Measurements from ENCODE around the gene CCDC181. TPM values are rescaled to one million over a fixed set of nuclear protein-coding genes. Genes with fewer than 3 reads are reported as not detected.

The CCDC181 gene
- total RNA-seq, 2 experiments from 2014 or later, result not detected

DNA sequence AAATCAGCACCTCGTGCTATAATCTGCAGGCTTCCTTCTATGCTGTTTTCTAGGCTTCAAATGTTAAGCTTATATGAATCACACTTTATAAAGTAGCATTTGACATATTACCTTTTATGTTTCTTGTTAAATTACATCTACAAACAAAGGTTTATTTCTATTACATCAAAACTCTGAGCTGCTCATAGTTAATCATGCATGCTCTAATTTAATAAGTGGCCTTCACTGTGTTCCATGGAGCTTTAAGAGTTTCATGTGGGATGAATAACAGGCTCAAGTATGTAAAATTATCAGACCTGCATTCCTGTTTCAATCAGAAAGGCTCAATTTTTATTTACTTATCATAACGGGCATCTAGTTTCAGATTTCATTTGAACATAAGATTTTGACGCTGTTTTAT lies 45.5 kb upstream of the CCDC181 start:
- POLR2A ChIA-PET, result interaction anchor here (0.6 to 1.0 kb wide), 2 partner anchors 11 to 1250 kb away, joined by 3 read pairs; no protein-coding TSS in a partner anchor
- CTCF ChIA-PET, result no interaction called here

DNA sequence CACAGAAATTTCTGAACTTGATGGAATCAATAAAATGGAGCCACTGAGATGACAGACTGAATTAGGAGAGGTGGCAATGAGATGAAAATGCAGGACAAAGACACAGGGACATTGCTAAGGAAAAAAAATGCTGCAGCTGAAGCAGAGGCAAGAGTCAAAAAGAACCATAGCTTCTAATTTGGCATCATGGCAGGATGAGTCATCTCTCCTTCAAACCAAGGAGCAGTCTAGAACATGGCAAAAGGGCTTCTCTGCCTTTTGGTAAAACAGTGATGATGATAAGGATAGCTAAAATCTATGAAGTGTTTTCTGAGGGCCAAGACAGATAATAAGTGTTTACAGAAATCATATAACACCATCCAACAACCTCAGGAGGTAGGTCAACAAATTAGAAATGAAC lies 41.7 kb upstream of the CCDC181 start:
- Mint-ChIP-seq H3K9me3 (no peaks in the 10 kb centered on the region), H3K4me3 (no peak overlapping the region), H3K4me1 (ENCODE audit: low read depth) (peaks cover 2% of the 10 kb centered on the region), H3K27ac (no peak overlapping the region), H3K36me3 (ENCODE audit: low read depth) (no peaks in the 10 kb centered on the region), H3K27me3 (no peaks in the 10 kb centered on the region)
- POLR2A ChIA-PET, result no interaction called here
- CTCF ChIA-PET, result interaction anchor here (1.0 to 1.2 kb wide), 2 partner anchors 77 to 117 kb away, joined by 3 read pairs; no protein-coding TSS in a partner anchor
- DNase-seq (no peak), ATAC-seq (no peak)
- intact Hi-C loops (cut with micrococcal nuclease), result no loop called here
- TF ChIP-seq, protein P1, sequence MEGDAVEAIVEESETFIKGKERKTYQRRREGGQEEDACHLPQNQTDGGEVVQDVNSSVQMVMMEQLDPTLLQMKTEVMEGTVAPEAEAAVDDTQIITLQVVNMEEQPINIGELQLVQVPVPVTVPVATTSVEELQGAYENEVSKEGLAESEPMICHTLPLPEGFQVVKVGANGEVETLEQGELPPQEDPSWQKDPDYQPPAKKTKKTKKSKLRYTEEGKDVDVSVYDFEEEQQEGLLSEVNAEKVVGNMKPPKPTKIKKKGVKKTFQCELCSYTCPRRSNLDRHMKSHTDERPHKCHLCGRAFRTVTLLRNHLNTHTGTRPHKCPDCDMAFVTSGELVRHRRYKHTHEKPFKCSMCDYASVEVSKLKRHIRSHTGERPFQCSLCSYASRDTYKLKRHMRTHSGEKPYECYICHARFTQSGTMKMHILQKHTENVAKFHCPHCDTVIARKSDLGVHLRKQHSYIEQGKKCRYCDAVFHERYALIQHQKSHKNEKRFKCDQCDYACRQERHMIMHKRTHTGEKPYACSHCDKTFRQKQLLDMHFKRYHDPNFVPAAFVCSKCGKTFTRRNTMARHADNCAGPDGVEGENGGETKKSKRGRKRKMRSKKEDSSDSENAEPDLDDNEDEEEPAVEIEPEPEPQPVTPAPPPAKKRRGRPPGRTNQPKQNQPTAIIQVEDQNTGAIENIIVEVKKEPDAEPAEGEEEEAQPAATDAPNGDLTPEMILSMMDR (IDR thresholded peaks at IDR 0.05), result no peak

More for the DNA sequence above, 45.5 kb upstream of the CCDC181 start:
- DNase-seq (no peak), ATAC-seq (no peak)
- TF ChIP-seq, protein P1 (IDR thresholded peaks at IDR 0.05), result no peak
- Mint-ChIP-seq H3K27ac (no peak overlapping the region), H3K27me3 (no peaks in the 10 kb centered on the region), H3K36me3 (ENCODE audit: low read depth) (peaks cover 9% of the 10 kb centered on the region), H3K4me1 (ENCODE audit: low read depth) (peaks cover 2% of the 10 kb centered on the region), H3K4me3 (no peak overlapping the region), H3K9me3 (no peaks in the 10 kb centered on the region)
- intact Hi-C loops (cut with micrococcal nuclease), result no loop called here

DNA sequence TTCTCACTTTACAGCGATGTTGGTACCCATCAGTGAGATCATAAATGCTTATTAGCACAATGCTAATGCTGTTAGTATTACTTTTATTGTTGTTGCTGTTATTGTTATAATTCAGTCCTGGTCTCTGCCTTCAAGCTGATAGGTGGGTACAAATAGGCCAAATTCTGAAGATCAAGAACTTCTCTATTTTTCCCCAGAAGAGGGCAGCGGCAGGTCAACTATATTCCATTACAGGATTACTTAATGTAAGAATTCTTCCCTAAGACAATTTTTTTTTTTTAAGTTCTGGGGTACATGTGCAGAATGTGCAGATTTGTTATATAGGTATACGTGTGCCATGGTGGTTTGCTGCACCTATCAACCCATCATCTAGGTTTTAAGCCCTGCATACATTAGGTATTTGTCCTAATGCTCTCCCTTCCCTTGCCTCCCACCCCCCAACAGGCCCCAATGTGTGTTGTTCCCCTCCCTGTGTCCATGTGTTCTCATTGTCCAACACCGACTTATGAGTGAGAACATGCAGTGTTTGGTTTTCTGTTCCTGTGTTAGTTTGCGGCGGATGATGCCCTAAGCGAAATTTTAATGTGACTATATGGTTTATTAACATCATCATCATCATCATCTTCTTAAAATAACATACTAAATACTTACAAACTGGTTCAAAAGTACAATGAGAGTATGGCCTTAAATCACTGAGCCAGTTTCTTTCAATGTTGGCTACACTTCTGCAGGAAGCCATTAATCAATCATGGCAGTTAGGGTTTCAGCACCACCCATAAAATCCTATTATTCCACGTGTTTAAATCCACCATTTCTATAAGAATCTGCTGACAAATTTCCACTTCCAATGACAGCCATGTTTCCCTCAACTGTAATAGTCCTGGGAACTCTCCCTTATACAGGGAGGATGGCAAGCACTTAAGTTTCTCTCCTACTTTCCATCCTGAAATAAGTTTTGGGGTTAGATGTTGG lies 39.3 kb upstream of the CCDC181 start:
- TF ChIP-seq, protein P1 (IDR thresholded peaks at IDR 0.05), result peak; percentile 46
- H3K4me3 Mint-ChIP-seq, result no peak overlapping the region
- no peaks in the 10 kb centered on the region for H3K36me3 Mint-ChIP-seq (ENCODE audit: low read depth)
- ATAC-seq (no peak), DNase-seq (peak; percentile 36)
- no peak overlapping the region for H3K27ac Mint-ChIP-seq
- no peaks in the 10 kb centered on the region for H3K9me3 Mint-ChIP-seq
- intact Hi-C loops (cut with micrococcal nuclease), result loop anchor here (1.0 kb wide), 1 partner anchor 80 kb away; no protein-coding TSS in a partner anchor
- ChIA-PET CTCF (interaction anchor here (0.7 to 1.4 kb wide), 7 partner anchors 9 to 1509 kb away, joined by 3 to 5 read pairs (median 3); no protein-coding TSS in a partner anchor), POLR2A (no interaction called here)
- H3K4me1 Mint-ChIP-seq (ENCODE audit: low read depth), result peaks cover 3% of the 10 kb centered on the region
- no peaks in the 10 kb centered on the region for H3K27me3 Mint-ChIP-seq

DNA sequence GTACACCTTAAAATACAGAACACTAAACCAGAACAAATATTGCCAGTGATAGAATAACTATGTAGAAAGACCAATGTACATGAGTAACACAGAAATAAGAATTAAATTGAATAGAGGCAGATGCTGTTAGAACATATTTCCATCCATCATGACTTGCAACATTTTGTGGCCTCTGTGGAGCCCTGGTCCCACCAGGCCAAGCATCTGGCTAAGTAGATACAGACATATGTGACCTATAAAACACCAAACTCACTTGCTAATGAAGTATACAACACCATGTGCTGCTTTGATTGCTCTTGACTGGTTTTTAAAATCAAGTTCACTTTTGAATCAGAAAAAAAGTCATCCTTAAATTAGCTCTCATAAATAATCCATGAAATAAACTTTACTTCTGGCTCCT lies 38.0 kb upstream of the CCDC181 start:
- ATAC-seq (no peak), DNase-seq (no peak)
- H3K36me3 Mint-ChIP-seq (ENCODE audit: low read depth), result no peaks in the 10 kb centered on the region
- CTCF ChIA-PET, result interaction anchor here (1.3 to 1.4 kb wide), 3 partner anchors 16 to 82 kb away, joined by 3 to 4 read pairs (median 3); no protein-coding TSS in a partner anchor
- TF ChIP-seq, protein P1 (IDR thresholded peaks at IDR 0.05), result no peak
- intact Hi-C loops (cut with micrococcal nuclease), result no loop called here
- H3K9me3 Mint-ChIP-seq, result no peaks in the 10 kb centered on the region
- H3K27me3 Mint-ChIP-seq, result peaks cover 2% of the 10 kb centered on the region
- H3K4me3 Mint-ChIP-seq, result no peak overlapping the region
- H3K27ac Mint-ChIP-seq, result no peak overlapping the region
- POLR2A ChIA-PET, result no interaction called here
- H3K4me1 Mint-ChIP-seq (ENCODE audit: low read depth), result peaks cover 14% of the 10 kb centered on the region

DNA sequence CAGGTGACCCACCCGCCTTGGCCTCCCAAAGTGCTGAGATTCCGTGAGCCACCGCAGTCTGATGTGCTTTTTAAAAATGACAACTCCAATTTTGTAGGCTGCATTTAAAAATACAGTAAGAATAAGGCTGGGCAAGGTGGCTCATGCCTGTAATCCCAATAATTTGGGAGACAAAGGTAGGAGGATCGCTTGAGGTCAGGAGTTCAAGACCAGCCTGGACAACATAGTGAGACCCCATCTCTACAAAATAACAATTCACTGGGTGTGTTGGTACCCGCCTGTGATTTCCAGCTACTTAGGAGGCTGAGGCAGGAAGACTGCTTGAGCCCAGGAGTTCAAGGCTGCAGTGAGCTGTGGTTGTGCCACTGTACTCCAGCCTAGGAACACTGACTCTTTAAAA lies 35.1 kb upstream of the CCDC181 start:
- DNase-seq (no peak), ATAC-seq (no peak)
- H3K4me1 Mint-ChIP-seq (ENCODE audit: low read depth), result peaks cover 18% of the 10 kb centered on the region
- CTCF ChIA-PET, result interaction anchor here (0.6 kb wide), 1 partner anchor 250 kb away, joined by 3 read pairs; no protein-coding TSS in a partner anchor
- no peaks in the 10 kb centered on the region for H3K36me3 Mint-ChIP-seq (ENCODE audit: low read depth)
- POLR2A ChIA-PET, result no interaction called here
- intact Hi-C loops (cut with micrococcal nuclease), result no loop called here
- H3K27ac Mint-ChIP-seq, result no peak overlapping the region
- TF ChIP-seq, protein P1 (IDR thresholded peaks at IDR 0.05), result no peak
- no peaks in the 10 kb centered on the region for H3K9me3 Mint-ChIP-seq
- H3K4me3 Mint-ChIP-seq, result no peak overlapping the region
- peaks cover 7% of the 10 kb centered on the region for H3K27me3 Mint-ChIP-seq
